HepG2 (cell line): ENCODE measurements around the gene ARAP1. TPM values are rescaled to one million over a fixed set of nuclear protein-coding genes. Genes with fewer than 3 reads are reported as not detected.

Source experiments
- DMAP1 ChIP-seq: IDR thresholded peaks from 2 replicates; pipeline ENCODE4 v1.6.1; 2016
- GTF2F1 ChIP-seq: fragments of 150-350 bp; IDR thresholded peaks from 2 replicates; pipeline ENCODE4 v1.6.1; 2014; ENCODE audit warnings: low read length
- KLF13 ChIP-seq: sonication (generic); formaldehyde crosslinking; IDR thresholded peaks from 2 replicates; pipeline ENCODE4 v1.4.0; 2020; ENCODE audit warnings: mild to moderate bottlenecking, missing genetic modification reagents
- KLF16 ChIP-seq, 2 experiments: sonication (generic) in 1 of 2; formaldehyde crosslinking in 1 of 2; IDR thresholded peaks; 2 replicates each; pipeline versions ENCODE4 v1.6.1 to v1.8.0; 2016 to 2023; ENCODE audit warnings: missing genetic modification reagents in 2 of 2, missing compliant biosample characterization in 1 of 2
- KLF9 ChIP-seq: IDR thresholded peaks from 2 replicates; pipeline ENCODE4 v1.6.1; 2016; ENCODE audit warnings: low read depth
- NCOA2 ChIP-seq: sonication (generic); formaldehyde crosslinking; IDR thresholded peaks from 2 replicates; pipeline ENCODE4 v1.8.0; 2022; ENCODE audit warnings: inconsistent platforms
- NFE2L2 ChIP-seq: fragments of 150-350 bp; IDR thresholded peaks from 2 replicates; pipeline ENCODE4 v1.6.1; 2014; ENCODE audit warnings: low read length
- PCBP2 ChIP-seq: fragments of 200-400 bp; formaldehyde crosslinking; optimal IDR thresholded peaks from 2 replicates; pipeline ENCODE3; 2018; ENCODE audit warnings: low read length, low read depth; ENCODE audit not compliant: poor library complexity, severe bottlenecking
- PRPF4 ChIP-seq: fragments of 200-400 bp; formaldehyde crosslinking; IDR thresholded peaks from 2 replicates; pipeline ENCODE4 v1.6.1; 2016; ENCODE audit warnings: low read length, low read depth; ENCODE audit not compliant: poor library complexity, severe bottlenecking
- TAF1 ChIP-seq: sonication (generic); formaldehyde crosslinking; IDR thresholded peaks from 2 replicates; pipeline ENCODE4 v1.4.0; 2020; ENCODE audit warnings: missing genetic modification reagents
- XRCC5 ChIP-seq: fragments of 200-400 bp; formaldehyde crosslinking; optimal IDR thresholded peaks from 2 replicates; pipeline ENCODE3; 2017; ENCODE audit warnings: mild to moderate bottlenecking, low read length
- ZBTB42 ChIP-seq: sonication (generic); formaldehyde crosslinking; IDR thresholded peaks from 2 replicates; pipeline ENCODE4 v1.5.0; 2020; ENCODE audit warnings: mild to moderate bottlenecking, missing genetic modification reagents
- ZNF329 ChIP-seq: sonication (generic); formaldehyde crosslinking; IDR thresholded peaks from 2 replicates; pipeline ENCODE4 v1.9.0; 2021; ENCODE audit warnings: low read depth, mild to moderate bottlenecking, missing genetic modification reagents
- polyA plus RNA-seq, 8 experiments: library from polyadenylated mRNA; depleted of rRNA in 3 of 8; stranded (reverse) in 7 of 8; unstranded in 1 of 8; fragments of >200 nt; fragmentation: Illumina TruSeq in 4 of 8; extraction: Trizol in 4 of 8; gene quantifications; 2 replicates each; pipeline versions ENCODE4 v1.2.1 to v1.2.3, GENCODE V29; 2011 to 2016; ENCODE audit warnings: low read depth in 4 of 8, missing spikeins in 1 of 8, mixed read lengths in 1 of 8; ENCODE audit not compliant: insufficient read depth in 1 of 8
- total RNA-seq, 5 experiments: library from RNA; depleted of rRNA; stranded (reverse); fragments of >200 nt; fragmentation: Illumina TruSeq; extraction: Trizol; gene quantifications; 2 replicates each; pipeline ENCODE4 v1.2.3, GENCODE V29; 2016; ENCODE audit warnings: low read depth in 1 of 5
- TF ChIP-seq, protein P1 (sequence below): sonication (generic); formaldehyde crosslinking; IDR thresholded peaks from 2 replicates; pipeline ENCODE4 v1.8.0; 2022; ENCODE audit warnings: missing genetic modification reagents, mild to moderate bottlenecking, borderline replicate concordance
- TF ChIP-seq, protein P2 (sequence below): sonication (generic); formaldehyde crosslinking; IDR thresholded peaks from 2 replicates; pipeline ENCODE4 v1.4.0; 2020; ENCODE audit warnings: mild to moderate bottlenecking, missing genetic modification reagents
- TF ChIP-seq, protein P3 (sequence below): sonication (generic); formaldehyde crosslinking; IDR thresholded peaks from 2 replicates; pipeline ENCODE4; 2020; ENCODE audit warnings: missing genetic modification reagents, mild to moderate bottlenecking, borderline replicate concordance
- TF ChIP-seq, protein P4 (sequence below): sonication (generic); formaldehyde crosslinking; IDR thresholded peaks from 2 replicates; pipeline ENCODE4 v1.5.0; 2020; ENCODE audit warnings: missing genetic modification reagents
- TF ChIP-seq, protein P5 (sequence below): sonication (generic); formaldehyde crosslinking; IDR thresholded peaks from 2 replicates; pipeline ENCODE4 v1.5.0; 2020; ENCODE audit warnings: missing genetic modification reagents, mild to moderate bottlenecking, borderline replicate concordance

Gene ARAP1
- total and polyA plus RNA-seq, 2 of the 13 experiments (the other 11 are each of a cell fraction or from before 2014, with no cell fraction given) = 43.2 to 55.5 TPM

DNA sequence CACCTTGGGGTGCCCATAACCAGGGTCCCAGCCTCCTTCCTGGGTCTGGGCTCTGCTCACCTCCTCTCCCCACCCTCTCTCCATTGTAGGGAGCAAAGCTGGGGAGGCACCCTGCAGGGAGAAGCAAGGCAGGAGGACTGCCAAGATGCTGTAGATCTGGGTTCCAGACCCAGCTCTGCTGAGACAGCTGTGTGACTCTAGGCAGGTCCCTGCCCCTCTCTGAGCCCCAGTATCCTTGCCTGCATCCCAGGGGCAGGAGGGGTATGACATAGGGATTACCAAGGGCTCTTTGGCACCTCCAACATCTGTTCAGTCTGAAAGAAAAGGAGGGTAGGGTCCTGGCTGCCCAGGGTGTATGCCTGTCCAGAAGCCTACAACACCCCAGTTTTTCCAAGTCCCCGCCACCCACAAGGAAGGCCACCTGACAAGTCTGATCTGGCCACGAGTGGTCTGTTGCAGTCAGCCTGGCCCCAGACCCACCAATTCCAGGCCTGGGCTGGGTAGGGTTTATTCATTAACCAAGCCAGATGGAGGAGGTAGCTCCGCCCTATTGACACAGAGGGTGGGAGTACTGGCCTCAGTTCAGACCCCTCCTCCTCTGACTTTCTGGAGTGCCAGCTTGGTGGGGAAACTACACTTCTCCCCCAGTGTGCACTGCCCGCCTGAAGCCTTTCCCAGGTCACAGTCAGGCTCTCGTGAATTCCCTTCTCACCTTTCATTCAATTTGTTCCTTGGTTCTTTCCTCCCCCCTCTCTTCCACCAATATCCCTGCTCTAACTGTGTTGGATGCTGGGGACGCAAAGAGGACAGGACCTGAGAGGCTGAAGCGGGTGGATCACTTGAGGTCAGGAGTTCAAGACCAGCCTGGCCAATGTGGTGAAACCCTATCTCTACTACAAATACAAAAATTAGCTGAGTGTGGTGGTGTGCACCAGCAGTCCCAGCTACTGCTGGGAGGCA, 26.6 kb upstream of the ARAP1 start (continued):
- TF ChIP-seq, protein P1, sequence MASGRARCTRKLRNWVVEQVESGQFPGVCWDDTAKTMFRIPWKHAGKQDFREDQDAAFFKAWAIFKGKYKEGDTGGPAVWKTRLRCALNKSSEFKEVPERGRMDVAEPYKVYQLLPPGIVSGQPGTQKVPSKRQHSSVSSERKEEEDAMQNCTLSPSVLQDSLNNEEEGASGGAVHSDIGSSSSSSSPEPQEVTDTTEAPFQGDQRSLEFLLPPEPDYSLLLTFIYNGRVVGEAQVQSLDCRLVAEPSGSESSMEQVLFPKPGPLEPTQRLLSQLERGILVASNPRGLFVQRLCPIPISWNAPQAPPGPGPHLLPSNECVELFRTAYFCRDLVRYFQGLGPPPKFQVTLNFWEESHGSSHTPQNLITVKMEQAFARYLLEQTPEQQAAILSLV (CRISPR knock-in tag) = no peak
- TF ChIP-seq, protein P2, sequence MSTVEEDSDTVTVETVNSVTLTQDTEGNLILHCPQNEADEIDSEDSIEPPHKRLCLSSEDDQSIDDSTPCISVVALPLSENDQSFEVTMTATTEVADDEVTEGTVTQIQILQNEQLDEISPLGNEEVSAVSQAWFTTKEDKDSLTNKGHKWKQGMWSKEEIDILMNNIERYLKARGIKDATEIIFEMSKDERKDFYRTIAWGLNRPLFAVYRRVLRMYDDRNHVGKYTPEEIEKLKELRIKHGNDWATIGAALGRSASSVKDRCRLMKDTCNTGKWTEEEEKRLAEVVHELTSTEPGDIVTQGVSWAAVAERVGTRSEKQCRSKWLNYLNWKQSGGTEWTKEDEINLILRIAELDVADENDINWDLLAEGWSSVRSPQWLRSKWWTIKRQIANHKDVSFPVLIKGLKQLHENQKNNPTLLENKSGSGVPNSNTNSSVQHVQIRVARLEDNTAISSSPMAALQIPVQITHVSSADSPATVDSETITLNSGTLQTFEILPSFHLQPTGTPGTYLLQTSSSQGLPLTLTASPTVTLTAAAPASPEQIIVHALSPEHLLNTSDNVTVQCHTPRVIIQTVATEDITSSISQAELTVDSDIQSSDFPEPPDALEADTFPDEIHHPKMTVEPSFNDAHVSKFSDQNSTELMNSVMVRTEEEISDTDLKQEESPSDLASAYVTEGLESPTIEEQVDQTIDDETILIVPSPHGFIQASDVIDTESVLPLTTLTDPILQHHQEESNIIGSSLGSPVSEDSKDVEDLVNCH = no peak; the same call in 1 of the 2 replicates
- TF ChIP-seq, protein P3, sequence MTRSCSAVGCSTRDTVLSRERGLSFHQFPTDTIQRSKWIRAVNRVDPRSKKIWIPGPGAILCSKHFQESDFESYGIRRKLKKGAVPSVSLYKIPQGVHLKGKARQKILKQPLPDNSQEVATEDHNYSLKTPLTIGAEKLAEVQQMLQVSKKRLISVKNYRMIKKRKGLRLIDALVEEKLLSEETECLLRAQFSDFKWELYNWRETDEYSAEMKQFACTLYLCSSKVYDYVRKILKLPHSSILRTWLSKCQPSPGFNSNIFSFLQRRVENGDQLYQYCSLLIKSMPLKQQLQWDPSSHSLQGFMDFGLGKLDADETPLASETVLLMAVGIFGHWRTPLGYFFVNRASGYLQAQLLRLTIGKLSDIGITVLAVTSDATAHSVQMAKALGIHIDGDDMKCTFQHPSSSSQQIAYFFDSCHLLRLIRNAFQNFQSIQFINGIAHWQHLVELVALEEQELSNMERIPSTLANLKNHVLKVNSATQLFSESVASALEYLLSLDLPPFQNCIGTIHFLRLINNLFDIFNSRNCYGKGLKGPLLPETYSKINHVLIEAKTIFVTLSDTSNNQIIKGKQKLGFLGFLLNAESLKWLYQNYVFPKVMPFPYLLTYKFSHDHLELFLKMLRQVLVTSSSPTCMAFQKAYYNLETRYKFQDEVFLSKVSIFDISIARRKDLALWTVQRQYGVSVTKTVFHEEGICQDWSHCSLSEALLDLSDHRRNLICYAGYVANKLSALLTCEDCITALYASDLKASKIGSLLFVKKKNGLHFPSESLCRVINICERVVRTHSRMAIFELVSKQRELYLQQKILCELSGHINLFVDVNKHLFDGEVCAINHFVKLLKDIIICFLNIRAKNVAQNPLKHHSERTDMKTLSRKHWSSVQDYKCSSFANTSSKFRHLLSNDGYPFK (CRISPR knock-in tag) = no peak
- peak; percentile 48 for TF ChIP-seq XRCC5
- TF ChIP-seq TAF1 (CRISPR knock-in tag) = no peak; the same call in 1 of the 2 replicates
- TF ChIP-seq GTF2F1 = no peak
- TF ChIP-seq, protein P4, sequence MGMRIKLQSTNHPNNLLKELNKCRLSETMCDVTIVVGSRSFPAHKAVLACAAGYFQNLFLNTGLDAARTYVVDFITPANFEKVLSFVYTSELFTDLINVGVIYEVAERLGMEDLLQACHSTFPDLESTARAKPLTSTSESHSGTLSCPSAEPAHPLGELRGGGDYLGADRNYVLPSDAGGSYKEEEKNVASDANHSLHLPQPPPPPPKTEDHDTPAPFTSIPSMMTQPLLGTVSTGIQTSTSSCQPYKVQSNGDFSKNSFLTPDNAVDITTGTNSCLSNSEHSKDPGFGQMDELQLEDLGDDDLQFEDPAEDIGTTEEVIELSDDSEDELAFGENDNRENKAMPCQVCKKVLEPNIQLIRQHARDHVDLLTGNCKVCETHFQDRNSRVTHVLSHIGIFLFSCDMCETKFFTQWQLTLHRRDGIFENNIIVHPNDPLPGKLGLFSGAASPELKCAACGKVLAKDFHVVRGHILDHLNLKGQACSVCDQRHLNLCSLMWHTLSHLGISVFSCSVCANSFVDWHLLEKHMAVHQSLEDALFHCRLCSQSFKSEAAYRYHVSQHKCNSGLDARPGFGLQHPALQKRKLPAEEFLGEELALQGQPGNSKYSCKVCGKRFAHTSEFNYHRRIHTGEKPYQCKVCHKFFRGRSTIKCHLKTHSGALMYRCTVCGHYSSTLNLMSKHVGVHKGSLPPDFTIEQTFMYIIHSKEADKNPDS (CRISPR knock-in tag) = no peak
- no peak for TF ChIP-seq NFE2L2
- TF ChIP-seq PCBP2 = no peak
- TF ChIP-seq KLF16 (CRISPR knock-in tag; IDR thresholded peaks at IDR 0.05) = 0 out of 4 replicates have a peak, but pooled peaks of 1 of the 2 experiments have one; percentile 48
- peak; percentile 49; the same call in 1 of the 2 replicates for TF ChIP-seq NCOA2
- TF ChIP-seq ZBTB42 (CRISPR knock-in tag) = peak; percentile 6; the same call in 1 of the 2 replicates
- peak; percentile 42 for TF ChIP-seq DMAP1 (CRISPR knock-in tag)
- TF ChIP-seq, protein P5, sequence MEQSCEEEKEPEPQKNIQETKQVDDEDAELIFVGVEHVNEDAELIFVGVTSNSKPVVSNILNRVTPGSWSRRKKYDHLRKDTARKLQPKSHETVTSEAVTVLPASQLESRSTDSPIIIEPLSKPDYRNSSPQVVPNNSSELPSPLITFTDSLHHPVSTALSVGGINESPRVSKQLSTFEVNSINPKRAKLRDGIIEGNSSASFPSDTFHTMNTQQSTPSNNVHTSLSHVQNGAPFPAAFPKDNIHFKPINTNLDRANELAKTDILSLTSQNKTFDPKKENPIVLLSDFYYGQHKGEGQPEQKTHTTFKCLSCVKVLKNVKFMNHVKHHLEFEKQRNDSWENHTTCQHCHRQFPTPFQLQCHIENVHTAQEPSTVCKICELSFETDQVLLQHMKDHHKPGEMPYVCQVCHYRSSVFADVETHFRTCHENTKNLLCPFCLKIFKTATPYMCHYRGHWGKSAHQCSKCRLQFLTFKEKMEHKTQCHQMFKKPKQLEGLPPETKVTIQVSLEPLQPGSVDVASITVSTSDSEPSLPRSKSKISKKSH = no peak
- no peak for TF ChIP-seq PRPF4
- TF ChIP-seq KLF9 = no peak
- TF ChIP-seq KLF13 (CRISPR knock-in tag) = no peak
- TF ChIP-seq ZNF329 = no peak
